ENCODE data around the gene ZSWIM2.
"Not testable (repeated sequence)": the region's sequence is repeated elsewhere in the genome, so short reads cannot be mapped to it uniquely, and the experiment has no call there.

The ZSWIM2 gene

DNA sequence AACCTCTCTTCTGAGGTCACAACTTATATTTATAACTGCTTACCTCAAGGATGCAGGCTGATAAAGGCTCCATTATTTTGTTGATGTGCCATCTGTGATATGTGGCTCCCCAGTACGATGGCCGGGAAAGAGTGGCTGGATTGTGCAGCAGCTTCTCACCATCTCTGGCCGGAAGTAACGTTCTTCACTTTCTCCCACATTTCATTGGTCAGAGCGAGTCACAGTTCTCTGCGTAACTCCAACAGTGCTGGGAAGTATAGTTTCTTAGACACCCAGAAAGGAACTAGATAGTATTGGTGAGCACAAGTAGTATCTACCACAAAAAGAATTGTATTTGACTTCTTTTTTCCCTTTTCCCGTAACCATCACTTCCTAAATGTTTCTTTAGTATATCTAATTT lies 28.7 kb downstream of the ZSWIM2 start:
- Histone ChIP-seq H3K4me3 (ENCODE audit: low read depth in 1 of 2, low read length in 2 of 2) (no peak overlapping the region), H2AFZ (ENCODE audit: low read depth, low read length) (no peak overlapping the region), H3K27ac (ENCODE audit: low read length) (no peak overlapping the region), H4K20me1 (ENCODE audit: insufficient read depth, low read length) (no peaks in the 10 kb centered on the region), H3K4me1 (ENCODE audit: insufficient read depth, low read length) (no peaks in the 10 kb centered on the region), H3K4me2 (ENCODE audit: insufficient read depth, low read length) (no peak overlapping the region), H3K9ac (ENCODE audit: low read depth, low read length) (no peak overlapping the region), H3K36me3 (ENCODE audit: insufficient read depth, low read length) (no peaks in the 10 kb centered on the region), H3K79me2 (ENCODE audit: insufficient read depth, low read length) (no peaks in the 10 kb centered on the region), H3K9me3 (ENCODE audit: insufficient read depth, low read length, severe bottlenecking) (no peaks in the 10 kb centered on the region), H3K27me3 (ENCODE audit: insufficient read depth, low read length, poor library complexity) (no peaks in the 10 kb centered on the region)
- TF ChIP-seq, protein P1, sequence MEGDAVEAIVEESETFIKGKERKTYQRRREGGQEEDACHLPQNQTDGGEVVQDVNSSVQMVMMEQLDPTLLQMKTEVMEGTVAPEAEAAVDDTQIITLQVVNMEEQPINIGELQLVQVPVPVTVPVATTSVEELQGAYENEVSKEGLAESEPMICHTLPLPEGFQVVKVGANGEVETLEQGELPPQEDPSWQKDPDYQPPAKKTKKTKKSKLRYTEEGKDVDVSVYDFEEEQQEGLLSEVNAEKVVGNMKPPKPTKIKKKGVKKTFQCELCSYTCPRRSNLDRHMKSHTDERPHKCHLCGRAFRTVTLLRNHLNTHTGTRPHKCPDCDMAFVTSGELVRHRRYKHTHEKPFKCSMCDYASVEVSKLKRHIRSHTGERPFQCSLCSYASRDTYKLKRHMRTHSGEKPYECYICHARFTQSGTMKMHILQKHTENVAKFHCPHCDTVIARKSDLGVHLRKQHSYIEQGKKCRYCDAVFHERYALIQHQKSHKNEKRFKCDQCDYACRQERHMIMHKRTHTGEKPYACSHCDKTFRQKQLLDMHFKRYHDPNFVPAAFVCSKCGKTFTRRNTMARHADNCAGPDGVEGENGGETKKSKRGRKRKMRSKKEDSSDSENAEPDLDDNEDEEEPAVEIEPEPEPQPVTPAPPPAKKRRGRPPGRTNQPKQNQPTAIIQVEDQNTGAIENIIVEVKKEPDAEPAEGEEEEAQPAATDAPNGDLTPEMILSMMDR (IDR thresholded peaks at IDR 0.05; ENCODE audit: borderline replicate concordance, extremely low read depth, low read length, poor library complexity, severe bottlenecking): no peak
- no peak for TF ChIP-seq EZH2 (IDR thresholded peaks at IDR 0.05; ENCODE audit: borderline replicate concordance, low read depth, low read length, severe bottlenecking)
- no peak for DNase-seq
- ATAC-seq (ENCODE audit: insufficient read depth, low read depth): no peak

DNA sequence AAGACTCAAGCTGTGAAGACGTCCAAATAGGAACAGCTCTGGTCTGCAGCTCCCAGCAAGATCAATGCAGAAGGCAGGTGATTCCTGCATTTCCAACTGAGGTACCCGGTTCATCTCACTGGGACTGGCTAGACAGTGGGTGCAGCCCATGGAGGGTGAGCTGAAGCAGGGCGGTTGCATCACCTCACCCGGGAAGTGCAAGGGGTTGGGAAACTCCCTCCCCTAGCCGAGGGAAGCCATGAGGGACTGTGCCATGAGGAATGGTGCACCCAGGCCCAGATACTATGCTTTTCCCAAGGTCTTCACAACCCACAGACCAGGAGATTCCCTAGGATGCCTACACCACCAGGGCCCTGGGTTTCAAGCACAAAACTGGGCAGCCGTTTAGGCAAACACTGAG lies 37.2 kb downstream of the ZSWIM2 start:
- H4K20me1 ChIP-seq (ENCODE audit: insufficient read depth, low read length); H3K4me1 ChIP-seq (ENCODE audit: insufficient read depth, low read length); H3K9ac ChIP-seq (ENCODE audit: low read depth, low read length); H3K27me3 ChIP-seq (ENCODE audit: insufficient read depth, low read length, poor library complexity); H3K36me3 ChIP-seq (ENCODE audit: insufficient read depth, low read length); ATAC-seq (ENCODE audit: insufficient read depth, low read depth); H3K9me3 ChIP-seq (ENCODE audit: insufficient read depth, low read length, severe bottlenecking); DNase-seq; H3K27ac ChIP-seq (ENCODE audit: low read length); H3K4me3 ChIP-seq (ENCODE audit: low read depth in 1 of 2, low read length in 2 of 2); H3K4me2 ChIP-seq (ENCODE audit: insufficient read depth, low read length); H2AFZ ChIP-seq (ENCODE audit: low read depth, low read length); H3K79me2 ChIP-seq (ENCODE audit: insufficient read depth, low read length): not testable (repeated sequence)

DNA sequence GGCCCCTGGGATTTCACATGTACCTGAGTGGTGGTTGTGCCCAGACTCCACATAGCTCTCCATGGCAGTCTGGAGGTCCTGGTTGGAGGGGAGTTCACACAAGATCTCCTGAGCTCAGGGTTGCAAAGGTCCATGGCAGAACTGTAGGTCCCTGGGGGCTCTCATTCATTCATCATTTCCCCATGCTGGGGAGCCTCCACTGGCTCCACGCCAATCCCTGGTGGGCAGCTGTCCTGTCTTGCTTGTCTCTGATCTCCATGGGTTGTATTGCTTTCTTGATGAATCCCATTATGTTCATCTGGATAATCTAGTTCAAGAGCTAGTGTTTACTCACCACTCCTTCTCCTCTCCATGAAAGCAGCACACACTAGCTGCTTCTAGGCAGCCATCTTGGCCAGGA lies 42.4 kb downstream of the ZSWIM2 start:
- Histone ChIP-seq H3K4me2 (ENCODE audit: insufficient read depth, low read length) (no peak overlapping the region), H3K79me2 (ENCODE audit: insufficient read depth, low read length) (no peaks in the 10 kb centered on the region), H3K36me3 (ENCODE audit: insufficient read depth, low read length) (no peaks in the 10 kb centered on the region), H3K27me3 (ENCODE audit: insufficient read depth, low read length, poor library complexity) (no peaks in the 10 kb centered on the region), H3K27ac (ENCODE audit: low read length) (no peak overlapping the region), H3K4me3 (ENCODE audit: low read depth in 1 of 2, low read length in 2 of 2) (no peak overlapping the region), H3K9me3 (ENCODE audit: insufficient read depth, low read length, severe bottlenecking) (no peaks in the 10 kb centered on the region), H3K4me1 (ENCODE audit: insufficient read depth, low read length) (no peaks in the 10 kb centered on the region), H3K9ac (ENCODE audit: low read depth, low read length) (no peak overlapping the region), H4K20me1 (ENCODE audit: insufficient read depth, low read length) (no peaks in the 10 kb centered on the region), H2AFZ (ENCODE audit: low read depth, low read length) (no peak overlapping the region)
- ATAC-seq (ENCODE audit: insufficient read depth, low read depth) (no peak), DNase-seq (no peak)
- TF ChIP-seq, protein P1 (IDR thresholded peaks at IDR 0.05; ENCODE audit: borderline replicate concordance, extremely low read depth, low read length, poor library complexity, severe bottlenecking): no peak
- no peak for TF ChIP-seq EZH2 (IDR thresholded peaks at IDR 0.05; ENCODE audit: borderline replicate concordance, low read depth, low read length, severe bottlenecking)

DNA sequence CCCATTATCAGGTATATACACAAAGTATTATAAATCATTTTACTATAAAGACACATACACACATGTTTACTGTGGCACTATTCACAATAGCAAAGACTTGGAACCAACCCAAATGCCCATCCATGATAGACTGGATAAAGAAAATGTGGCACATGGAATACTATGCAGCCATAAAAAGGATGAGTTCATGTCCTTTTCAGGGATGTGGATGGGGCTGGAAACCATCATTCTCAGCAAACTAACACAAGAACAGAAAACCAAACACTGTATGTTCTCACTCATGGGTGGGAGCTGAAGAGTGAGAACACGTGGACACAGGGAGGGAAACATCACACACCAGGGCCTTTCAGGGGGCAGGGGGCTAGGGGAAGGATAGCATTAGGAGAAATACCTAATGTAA lies 50.4 kb downstream of the ZSWIM2 start:
- ATAC-seq (ENCODE audit: insufficient read depth, low read depth); H4K20me1 ChIP-seq (ENCODE audit: insufficient read depth, low read length); H2AFZ ChIP-seq (ENCODE audit: low read depth, low read length); H3K4me3 ChIP-seq (ENCODE audit: low read depth in 1 of 2, low read length in 2 of 2); H3K4me1 ChIP-seq (ENCODE audit: insufficient read depth, low read length); H3K79me2 ChIP-seq (ENCODE audit: insufficient read depth, low read length); DNase-seq; H3K4me2 ChIP-seq (ENCODE audit: insufficient read depth, low read length); H3K27ac ChIP-seq (ENCODE audit: low read length); H3K9me3 ChIP-seq (ENCODE audit: insufficient read depth, low read length, severe bottlenecking); H3K27me3 ChIP-seq (ENCODE audit: insufficient read depth, low read length, poor library complexity); H3K36me3 ChIP-seq (ENCODE audit: insufficient read depth, low read length); H3K9ac ChIP-seq (ENCODE audit: low read depth, low read length): not testable (repeated sequence)
